NCI-H1092 treated with DMSO at 0.1 percent for 48 hours (cell line): ENCODE results near the gene IQCH.
"Not testable (repeated sequence)": the region's sequence is repeated elsewhere in the genome, so short reads cannot be mapped to it uniquely, and the experiment has no call there.

Experiments
- DNase-seq: peaks from one replicate; lab custom pipeline; 2025; lab: John Stamatoyannopoulos, UW

Gene IQCH

GRCh38 chr15:67246606-67247005 is 8.0 kb upstream of the IQCH start:
- DNase-seq: not testable (repeated sequence)

- no peak for DNase-seq
Measured at GRCh38 chr15:67248011-67248505, 6.5 kb upstream of the IQCH start.

- DNase-seq: no peak
Measured at GRCh38 chr15:67249830-67250229, 4.8 kb upstream of the IQCH start.

- no peak for DNase-seq
Measured at GRCh38 chr15:67251318-67251717, 3.3 kb upstream of the IQCH start.

- DNase-seq: no peak
Measured at GRCh38 chr15:67253101-67253500, 1.5 kb upstream of the IQCH start.

- DNase-seq: peak; percentile 48
Measured at GRCh38 chr15:67253549-67254237, 893 bp upstream of the IQCH start.

GRCh38 chr15:67256051-67256450 is 1.5 kb downstream of the IQCH start:
- DNase-seq: no peak

GRCh38 chr15:67258412-67258811 is 3.8 kb downstream of the IQCH start:
- DNase-seq: not testable (repeated sequence)

- DNase-seq: no peak
Measured at GRCh38 chr15:67259379-67259778, 4.8 kb downstream of the IQCH start.

- no peak for DNase-seq
Measured at GRCh38 chr15:67259806-67260205, 5.2 kb downstream of the IQCH start.

GRCh38 chr15:67266870-67267269 is 12.3 kb downstream of the IQCH start:
- no peak for DNase-seq

GRCh38 chr15:67267440-67267839 is 12.9 kb downstream of the IQCH start:
- no peak for DNase-seq

- no peak for DNase-seq
Measured at GRCh38 chr15:67267951-67268941, 13.7 kb downstream of the IQCH start.

GRCh38 chr15:67274236-67274635 is 19.6 kb downstream of the IQCH start:
- DNase-seq: no peak

- DNase-seq: no peak
Measured at GRCh38 chr15:67276666-67277065, 22.1 kb downstream of the IQCH start.

GRCh38 chr15:67280217-67280616 is 25.6 kb downstream of the IQCH start:
- DNase-seq: no peak

GRCh38 chr15:67281714-67282113 is 27.1 kb downstream of the IQCH start:
- DNase-seq: no peak

- DNase-seq: not testable (repeated sequence)
Measured at GRCh38 chr15:67285625-67286024, 31.0 kb downstream of the IQCH start.

- DNase-seq: not testable (repeated sequence)
Measured at GRCh38 chr15:67286400-67286799, 31.8 kb downstream of the IQCH start.

- no peak for DNase-seq
Measured at GRCh38 chr15:67290319-67290718, 35.7 kb downstream of the IQCH start.

GRCh38 chr15:67296188-67296587 is 41.6 kb downstream of the IQCH start:
- no peak for DNase-seq

- no peak for DNase-seq
Measured at GRCh38 chr15:67296684-67297083, 42.1 kb downstream of the IQCH start.
